ENCODE results near the gene FCAR.

Gene FCAR

DNA sequence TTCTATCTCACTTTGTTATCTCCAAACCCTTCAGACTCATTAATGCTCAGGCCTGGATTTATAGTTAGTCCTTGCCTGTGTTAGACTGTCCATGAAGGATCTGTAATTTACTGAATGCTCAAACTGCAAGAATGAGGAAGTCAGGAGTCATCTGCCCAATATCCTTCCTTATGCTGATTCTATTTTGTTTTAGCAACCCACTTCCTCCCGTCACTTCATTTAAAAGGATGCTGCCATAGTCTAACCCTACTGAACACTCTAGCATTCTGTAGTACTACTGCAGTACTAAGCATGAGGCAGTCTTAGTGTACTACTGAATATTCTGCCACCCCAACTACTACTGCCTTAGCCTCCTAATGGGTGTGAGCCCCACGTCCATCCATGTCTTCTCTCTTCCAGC, 1.5 kb downstream of the FCAR start:
- TF ChIP-seq ZBTB7A (IDR thresholded peaks at IDR 0.05; ENCODE audit: low read depth) = no peak
- no peak for TF ChIP-seq RAD21 (IDR thresholded peaks at IDR 0.05; ENCODE audit: low read depth)
- TF ChIP-seq, protein P1, sequence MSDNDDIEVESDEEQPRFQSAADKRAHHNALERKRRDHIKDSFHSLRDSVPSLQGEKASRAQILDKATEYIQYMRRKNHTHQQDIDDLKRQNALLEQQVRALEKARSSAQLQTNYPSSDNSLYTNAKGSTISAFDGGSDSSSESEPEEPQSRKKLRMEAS (IDR thresholded peaks at IDR 0.05) = no peak
- TF ChIP-seq, protein P2, sequence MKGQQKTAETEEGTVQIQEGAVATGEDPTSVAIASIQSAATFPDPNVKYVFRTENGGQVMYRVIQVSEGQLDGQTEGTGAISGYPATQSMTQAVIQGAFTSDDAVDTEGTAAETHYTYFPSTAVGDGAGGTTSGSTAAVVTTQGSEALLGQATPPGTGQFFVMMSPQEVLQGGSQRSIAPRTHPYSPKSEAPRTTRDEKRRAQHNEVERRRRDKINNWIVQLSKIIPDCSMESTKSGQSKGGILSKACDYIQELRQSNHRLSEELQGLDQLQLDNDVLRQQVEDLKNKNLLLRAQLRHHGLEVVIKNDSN (IDR thresholded peaks at IDR 0.05) = no peak
- TF ChIP-seq, protein P3, sequence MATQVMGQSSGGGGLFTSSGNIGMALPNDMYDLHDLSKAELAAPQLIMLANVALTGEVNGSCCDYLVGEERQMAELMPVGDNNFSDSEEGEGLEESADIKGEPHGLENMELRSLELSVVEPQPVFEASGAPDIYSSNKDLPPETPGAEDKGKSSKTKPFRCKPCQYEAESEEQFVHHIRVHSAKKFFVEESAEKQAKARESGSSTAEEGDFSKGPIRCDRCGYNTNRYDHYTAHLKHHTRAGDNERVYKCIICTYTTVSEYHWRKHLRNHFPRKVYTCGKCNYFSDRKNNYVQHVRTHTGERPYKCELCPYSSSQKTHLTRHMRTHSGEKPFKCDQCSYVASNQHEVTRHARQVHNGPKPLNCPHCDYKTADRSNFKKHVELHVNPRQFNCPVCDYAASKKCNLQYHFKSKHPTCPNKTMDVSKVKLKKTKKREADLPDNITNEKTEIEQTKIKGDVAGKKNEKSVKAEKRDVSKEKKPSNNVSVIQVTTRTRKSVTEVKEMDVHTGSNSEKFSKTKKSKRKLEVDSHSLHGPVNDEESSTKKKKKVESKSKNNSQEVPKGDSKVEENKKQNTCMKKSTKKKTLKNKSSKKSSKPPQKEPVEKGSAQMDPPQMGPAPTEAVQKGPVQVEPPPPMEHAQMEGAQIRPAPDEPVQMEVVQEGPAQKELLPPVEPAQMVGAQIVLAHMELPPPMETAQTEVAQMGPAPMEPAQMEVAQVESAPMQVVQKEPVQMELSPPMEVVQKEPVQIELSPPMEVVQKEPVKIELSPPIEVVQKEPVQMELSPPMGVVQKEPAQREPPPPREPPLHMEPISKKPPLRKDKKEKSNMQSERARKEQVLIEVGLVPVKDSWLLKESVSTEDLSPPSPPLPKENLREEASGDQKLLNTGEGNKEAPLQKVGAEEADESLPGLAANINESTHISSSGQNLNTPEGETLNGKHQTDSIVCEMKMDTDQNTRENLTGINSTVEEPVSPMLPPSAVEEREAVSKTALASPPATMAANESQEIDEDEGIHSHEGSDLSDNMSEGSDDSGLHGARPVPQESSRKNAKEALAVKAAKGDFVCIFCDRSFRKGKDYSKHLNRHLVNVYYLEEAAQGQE (IDR thresholded peaks at IDR 0.05; ENCODE audit: low read depth) = no peak
- no peak for TF ChIP-seq TCF12 (IDR thresholded peaks at IDR 0.05; ENCODE audit: low read depth)
- TF ChIP-seq CREB1 (IDR thresholded peaks at IDR 0.05; ENCODE audit: low read depth) = no peak
- TF ChIP-seq NFIC (IDR thresholded peaks at IDR 0.05) = no peak
- no peak for TF ChIP-seq TEAD4 (IDR thresholded peaks at IDR 0.05)
- no peak for TF ChIP-seq EGR1 (IDR thresholded peaks at IDR 0.05)
- TF ChIP-seq CEBPB (IDR thresholded peaks at IDR 0.05) = no peak
- TF ChIP-seq EP300 (IDR thresholded peaks at IDR 0.05; ENCODE audit: borderline replicate concordance) = no peak
- no peak for TF ChIP-seq FOXM1 (IDR thresholded peaks at IDR 0.05; ENCODE audit: borderline replicate concordance, low read depth)

DNA sequence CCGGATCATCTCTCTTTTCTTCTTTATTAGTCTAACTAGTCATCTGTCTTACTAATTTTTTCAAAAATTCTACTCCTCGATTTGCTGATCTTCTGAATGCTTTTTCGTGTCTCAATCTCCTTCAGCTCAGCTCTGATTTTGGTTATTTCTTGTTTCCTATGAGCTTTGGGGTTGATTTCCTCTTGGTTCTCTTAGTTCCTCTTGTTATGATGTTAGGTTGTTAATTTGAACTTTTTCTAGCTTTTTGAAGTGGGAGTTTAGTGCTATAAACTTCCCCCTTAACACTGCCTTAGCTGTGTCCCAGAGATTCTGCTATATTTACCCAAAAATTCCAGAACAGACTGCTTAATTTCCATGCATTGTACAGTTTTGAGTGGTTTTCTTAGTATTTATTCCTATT, 3.4 kb downstream of the FCAR start:
- TF ChIP-seq, protein P2 (IDR thresholded peaks at IDR 0.05) = no peak
- TF ChIP-seq YY1 (IDR thresholded peaks at IDR 0.05; ENCODE audit: low read depth) (no peak), TAF1 (IDR thresholded peaks at IDR 0.05; ENCODE audit: low read depth) (no peak), TCF12 (IDR thresholded peaks at IDR 0.05; ENCODE audit: low read depth) (no peak), FOXM1 (IDR thresholded peaks at IDR 0.05; ENCODE audit: borderline replicate concordance, low read depth) (no peak), RAD21 (IDR thresholded peaks at IDR 0.05; ENCODE audit: low read depth) (no peak), EGR1 (IDR thresholded peaks at IDR 0.05) (no peak), EP300 (IDR thresholded peaks at IDR 0.05; ENCODE audit: borderline replicate concordance) (no peak)
- TF ChIP-seq, protein P3 (IDR thresholded peaks at IDR 0.05; ENCODE audit: low read depth) = no peak

- no peak for TF ChIP-seq EGR1 (IDR thresholded peaks at IDR 0.05)
- TF ChIP-seq, protein P2 (IDR thresholded peaks at IDR 0.05) = no peak
- TF ChIP-seq RAD21 (IDR thresholded peaks at IDR 0.05; ENCODE audit: low read depth) = no peak
- no peak for TF ChIP-seq YY1 (IDR thresholded peaks at IDR 0.05; ENCODE audit: low read depth)
- TF ChIP-seq NFIC (IDR thresholded peaks at IDR 0.05) = no peak
- TF ChIP-seq, protein P1 (IDR thresholded peaks at IDR 0.05) = no peak
- TF ChIP-seq, protein P3 (IDR thresholded peaks at IDR 0.05; ENCODE audit: low read depth) = no peak
- no peak for TF ChIP-seq TCF12 (IDR thresholded peaks at IDR 0.05; ENCODE audit: low read depth)
- TF ChIP-seq TAF1 (IDR thresholded peaks at IDR 0.05; ENCODE audit: low read depth) = no peak
- no peak for TF ChIP-seq CEBPB (IDR thresholded peaks at IDR 0.05)
- no peak for TF ChIP-seq CREB1 (IDR thresholded peaks at IDR 0.05; ENCODE audit: low read depth)
- no peak for TF ChIP-seq EP300 (IDR thresholded peaks at IDR 0.05; ENCODE audit: borderline replicate concordance)
Observed at GRCh38 chr19:54881884-54882283, 7.8 kb downstream of the FCAR start.

- TF ChIP-seq RAD21 (IDR thresholded peaks at IDR 0.05; ENCODE audit: low read depth) = no peak
- TF ChIP-seq CEBPB (IDR thresholded peaks at IDR 0.05) = no peak
- no peak for TF ChIP-seq ZBTB7A (IDR thresholded peaks at IDR 0.05; ENCODE audit: low read depth)
- TF ChIP-seq, protein P2 (IDR thresholded peaks at IDR 0.05) = no peak
- no peak for TF ChIP-seq FOXM1 (IDR thresholded peaks at IDR 0.05; ENCODE audit: borderline replicate concordance, low read depth)
- no peak for TF ChIP-seq TAF1 (IDR thresholded peaks at IDR 0.05; ENCODE audit: low read depth)
- no peak for TF ChIP-seq TCF12 (IDR thresholded peaks at IDR 0.05; ENCODE audit: low read depth)
- no peak for TF ChIP-seq YY1 (IDR thresholded peaks at IDR 0.05; ENCODE audit: low read depth)
- TF ChIP-seq CREB1 (IDR thresholded peaks at IDR 0.05; ENCODE audit: low read depth) = no peak
Observed at GRCh38 chr19:54882758-54883157, 8.7 kb downstream of the FCAR start.
